Fibroblast of the conjunctiva (primary cell): ENCODE measurements around the gene TNS4.

ENCODE experiments used
- DNase-seq: peaks from one replicate; pipeline ENCODE4 v3.0.0-alpha.2; 2010; ENCODE audit warnings: low read depth

Gene TNS4

DNA sequence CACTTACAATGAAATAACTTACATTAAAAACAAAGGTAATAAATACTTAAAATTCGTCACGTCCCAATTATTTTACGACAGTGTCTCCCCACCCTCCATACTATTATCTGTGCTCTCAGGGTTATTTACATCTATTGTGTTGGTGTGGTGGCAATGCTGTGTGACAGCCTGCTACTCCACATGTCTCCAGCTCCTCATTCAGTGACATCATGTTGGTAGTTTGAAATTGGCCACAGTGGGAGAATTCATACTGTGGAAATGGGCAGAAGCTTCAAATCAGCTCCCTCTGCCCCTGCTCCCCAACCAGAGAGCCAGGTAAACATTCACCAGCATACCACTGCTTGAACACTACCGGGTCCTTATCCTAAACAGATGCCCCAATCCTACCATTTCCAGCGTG lies 6.3 kb downstream of the TNS4 start:
- no peak for DNase-seq

DNA sequence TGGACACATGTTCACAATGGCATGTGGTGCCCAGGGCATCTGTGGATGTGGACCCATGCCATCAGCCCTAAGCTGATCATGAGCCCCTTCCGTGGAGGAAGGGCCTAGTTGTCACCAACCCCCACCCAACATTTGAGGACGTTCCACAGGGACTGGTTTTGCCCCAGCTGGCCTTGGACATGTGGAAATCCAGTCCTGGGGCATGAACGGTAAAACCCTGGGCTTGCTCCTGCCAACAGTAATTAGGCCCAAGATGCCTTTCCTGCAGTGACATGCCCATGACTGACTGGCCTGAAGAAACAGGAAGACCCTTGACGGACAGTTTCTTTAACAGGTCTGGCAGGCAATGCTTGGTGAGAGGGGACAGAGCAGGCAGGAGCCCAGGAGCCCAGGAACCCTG lies 7.7 kb downstream of the TNS4 start:
- DNase-seq: no peak

DNA sequence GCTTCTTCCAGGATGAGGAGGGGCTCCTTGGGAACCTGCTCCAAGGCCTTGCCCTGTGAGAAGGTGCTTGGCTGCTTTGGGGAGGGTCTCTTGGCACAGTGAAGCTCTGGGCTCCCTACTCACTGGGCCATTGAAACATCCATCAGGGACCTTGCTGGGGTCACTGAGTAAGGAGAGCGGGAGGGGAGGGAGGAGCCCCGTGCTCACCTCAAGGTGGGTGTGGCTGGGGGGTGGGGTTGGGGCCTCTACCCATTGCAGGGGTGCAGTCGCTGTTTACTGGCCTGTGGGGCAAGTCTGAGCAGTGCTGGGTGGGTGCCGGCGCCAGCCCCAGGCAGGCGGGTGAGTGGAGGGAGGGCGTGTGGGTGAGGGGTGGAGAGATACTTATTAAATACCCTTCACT lies 9.9 kb downstream of the TNS4 start:
- DNase-seq: no peak

DNA sequence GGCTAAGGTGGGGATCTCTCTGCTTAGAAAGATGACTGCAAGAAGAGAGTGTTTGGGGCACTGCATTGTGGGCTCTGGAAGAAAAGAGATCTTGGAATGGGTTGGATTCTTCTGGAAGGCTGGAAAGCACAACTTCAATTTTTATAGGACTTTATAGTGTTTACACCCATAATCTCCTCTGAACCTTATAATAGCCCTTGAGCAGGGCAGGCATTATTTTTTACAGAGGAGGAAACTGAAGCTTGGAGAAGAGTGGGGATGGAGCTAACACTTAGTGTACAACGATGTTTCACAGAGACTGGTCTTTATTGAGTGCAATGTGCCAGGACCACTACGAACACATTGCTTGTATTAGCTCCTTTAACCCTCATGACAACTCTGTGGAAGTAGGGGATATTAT lies 10.4 kb downstream of the TNS4 start:
- no peak for DNase-seq

DNA sequence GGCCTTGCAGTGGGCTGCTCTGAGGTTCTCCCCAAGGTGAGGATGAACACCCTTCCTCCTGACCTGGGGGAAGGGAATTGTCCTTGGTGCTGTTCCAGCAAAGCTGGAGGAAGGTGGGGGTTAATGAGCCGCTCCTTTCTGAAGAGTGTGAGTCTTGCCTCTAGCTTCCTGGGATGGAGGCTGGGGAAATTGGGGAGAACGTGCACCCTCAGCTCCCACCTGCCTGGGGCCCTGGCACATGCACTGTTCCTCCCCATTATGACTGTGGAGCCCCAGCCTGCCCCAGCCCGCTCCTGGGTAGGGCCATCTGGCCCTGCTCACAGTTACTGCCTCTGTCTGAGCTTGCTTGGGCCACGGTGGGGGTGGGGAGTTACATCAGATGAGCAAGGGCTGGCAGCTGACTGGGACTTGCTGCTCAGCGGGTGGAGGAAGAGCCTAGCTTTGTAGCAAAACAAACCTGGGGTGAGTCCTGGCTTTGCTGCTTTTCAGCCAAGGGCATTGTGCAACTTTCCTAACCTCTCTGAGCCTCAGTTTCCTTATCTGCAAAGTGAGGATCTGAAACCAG lies 11.1 kb downstream of the TNS4 start:
- peak; percentile 70 for DNase-seq

DNA sequence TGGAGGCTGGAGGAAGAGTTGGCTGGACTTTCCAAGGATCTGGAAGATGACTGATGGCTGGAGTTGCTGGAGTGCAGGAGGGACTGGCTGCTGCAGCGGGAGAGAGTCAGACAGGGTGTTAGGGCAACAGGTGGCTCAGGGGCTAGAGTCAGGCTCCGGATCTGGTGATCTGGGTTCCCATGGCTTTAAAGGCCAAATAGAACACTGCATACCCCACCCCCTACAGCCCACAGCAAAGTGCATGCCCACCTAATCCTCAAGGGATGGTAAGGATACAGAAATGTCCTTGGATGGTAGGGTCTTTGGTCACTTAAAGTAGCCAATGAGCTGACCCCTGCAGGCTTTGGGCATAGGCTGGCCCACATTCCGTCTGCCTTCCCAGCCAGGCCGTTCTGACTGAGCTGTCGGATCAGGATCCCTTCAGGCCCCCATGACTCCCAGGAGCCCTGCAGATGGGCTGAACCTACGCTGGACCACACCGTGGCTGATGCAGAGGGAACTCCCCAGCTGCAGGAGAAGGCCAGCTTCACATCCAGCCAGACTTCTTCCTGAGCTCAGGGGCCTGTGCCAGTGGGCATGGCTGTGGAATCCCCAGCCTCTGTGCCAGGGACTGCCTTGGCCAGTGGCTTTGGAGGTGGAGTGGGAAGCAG lies 13.9 kb downstream of the TNS4 start:
- no peak for DNase-seq

DNA sequence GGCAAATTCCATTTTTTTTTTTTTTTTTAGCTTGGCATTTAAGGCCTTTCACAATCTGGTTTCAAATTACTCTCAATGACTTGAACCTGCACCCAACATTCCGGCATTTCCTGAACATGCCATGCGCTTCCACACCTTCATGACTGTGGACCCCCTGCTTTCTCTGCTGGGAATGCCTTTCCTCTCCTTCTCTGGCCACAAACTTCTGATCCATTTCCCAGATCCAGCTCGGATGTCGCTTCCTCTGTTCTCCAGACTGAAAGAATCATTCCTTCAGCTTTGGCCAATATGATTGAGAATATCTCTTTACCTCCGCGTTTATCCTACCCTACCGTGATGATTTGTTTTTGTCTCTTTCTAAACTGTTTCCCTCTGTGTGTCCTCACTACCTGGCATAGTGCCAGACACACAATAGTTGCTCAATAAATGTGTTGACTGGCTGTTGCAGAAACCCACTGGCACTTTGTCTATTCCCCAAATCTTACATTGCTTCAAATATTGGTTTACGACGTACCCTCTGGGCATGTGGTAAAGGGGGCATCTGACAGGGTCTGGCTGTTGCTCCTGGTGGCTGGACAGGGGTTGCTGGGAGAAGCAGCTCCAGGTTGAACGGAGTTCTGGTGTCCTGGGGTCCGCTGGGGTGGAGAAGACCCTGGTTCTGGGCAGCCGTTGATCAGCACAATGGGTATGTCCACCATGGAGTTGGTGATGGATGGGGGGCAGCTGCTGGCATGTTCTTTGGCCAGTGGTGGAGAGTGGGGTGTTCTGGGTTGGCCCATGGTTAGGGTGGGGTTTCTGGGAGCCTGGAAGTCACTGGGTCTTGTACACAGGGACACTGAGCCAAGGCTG lies 14.7 kb downstream of the TNS4 start:
- DNase-seq: peak; percentile 64

DNA sequence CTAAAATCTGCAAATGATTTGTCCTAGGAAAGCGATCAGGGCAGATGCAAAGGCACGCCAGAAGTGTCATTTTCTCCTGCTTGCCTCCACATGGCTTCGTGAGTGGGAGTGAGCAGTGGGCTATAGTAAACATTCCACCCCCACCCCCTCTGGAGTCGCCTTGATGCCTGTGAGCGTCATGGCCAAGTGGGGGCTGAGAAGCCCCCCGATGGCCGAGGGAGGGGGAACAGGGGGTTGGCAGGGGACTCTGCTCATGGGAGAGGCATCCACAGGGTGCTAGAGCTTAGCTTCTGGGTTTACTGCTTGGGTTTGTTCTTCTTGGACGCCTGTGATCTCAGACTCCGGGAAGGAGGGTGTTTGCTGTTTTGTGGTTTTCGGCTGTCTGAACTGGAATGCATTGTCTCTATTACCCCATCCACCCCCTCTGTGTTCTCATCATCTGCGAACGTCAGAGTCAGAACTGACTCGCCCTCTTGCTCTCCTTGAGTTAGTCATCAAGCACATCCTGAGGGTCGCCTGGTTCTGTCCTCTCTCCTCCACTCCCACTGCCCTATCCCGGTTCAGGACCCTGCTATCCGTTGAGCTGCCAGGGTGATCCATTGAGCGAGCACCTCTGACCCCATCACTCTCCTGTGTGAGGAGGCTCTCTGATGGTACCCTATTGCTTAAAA lies 15.4 kb downstream of the TNS4 start:
- DNase-seq: peak; percentile 96

DNA sequence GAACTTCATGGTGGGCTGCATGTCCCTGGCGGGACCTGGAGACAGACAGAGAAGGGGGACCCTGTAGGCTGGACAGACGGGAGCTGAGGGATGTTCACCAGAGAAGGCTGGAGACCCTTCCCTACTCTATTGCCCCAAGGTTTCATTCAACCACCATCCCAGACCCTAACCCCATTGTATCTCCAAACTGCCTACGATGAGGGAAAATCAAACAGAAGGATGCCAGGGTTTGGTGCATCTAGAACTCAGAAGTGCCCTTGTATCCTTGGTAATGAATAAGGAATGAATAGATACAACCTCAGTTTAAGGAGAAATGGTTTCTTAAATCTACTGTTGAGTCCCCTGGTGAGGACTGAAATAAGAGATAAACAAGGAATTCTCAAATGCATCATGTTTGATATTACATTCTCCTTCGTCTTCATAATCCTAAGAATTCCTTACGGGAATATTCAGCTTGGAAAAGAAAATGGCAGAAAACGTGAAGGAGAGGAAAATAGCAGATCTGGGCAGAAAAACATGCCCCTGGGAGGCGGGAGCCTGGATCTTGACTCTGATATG lies 16.4 kb downstream of the TNS4 start:
- DNase-seq: no peak

DNA sequence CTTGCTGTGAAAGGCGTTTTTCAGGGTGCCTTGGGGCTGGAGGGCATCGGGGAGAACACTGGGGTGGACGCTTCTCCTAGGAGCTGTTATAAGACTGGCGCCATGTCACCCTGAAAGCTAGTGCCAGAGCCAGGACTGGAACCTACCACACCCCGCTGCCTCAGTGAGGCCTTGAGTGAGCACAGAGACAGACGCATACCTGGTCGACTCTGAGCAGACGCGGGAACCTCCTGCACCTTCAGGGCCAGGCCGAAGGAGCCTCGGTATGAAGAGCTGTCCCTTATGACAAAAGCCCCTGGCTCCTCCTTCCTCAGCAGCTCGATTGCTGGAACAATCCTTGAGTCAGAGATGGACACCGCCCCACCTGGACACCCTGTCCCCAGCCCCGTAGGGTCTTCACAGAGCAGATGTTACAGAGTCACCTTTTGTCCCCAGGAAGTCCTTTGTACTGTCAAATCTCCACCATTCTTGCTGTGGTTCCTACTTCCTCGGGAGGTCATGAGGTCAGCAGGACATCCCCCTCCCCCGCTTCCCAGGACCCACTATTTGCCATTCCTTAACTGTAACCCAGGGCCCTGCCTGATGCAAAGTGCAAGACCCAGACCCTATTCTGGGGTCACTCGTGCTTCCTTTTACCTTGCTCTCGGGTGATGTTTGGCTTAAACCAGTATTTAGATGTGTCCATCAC lies 17.0 kb downstream of the TNS4 start:
- no peak for DNase-seq

DNA sequence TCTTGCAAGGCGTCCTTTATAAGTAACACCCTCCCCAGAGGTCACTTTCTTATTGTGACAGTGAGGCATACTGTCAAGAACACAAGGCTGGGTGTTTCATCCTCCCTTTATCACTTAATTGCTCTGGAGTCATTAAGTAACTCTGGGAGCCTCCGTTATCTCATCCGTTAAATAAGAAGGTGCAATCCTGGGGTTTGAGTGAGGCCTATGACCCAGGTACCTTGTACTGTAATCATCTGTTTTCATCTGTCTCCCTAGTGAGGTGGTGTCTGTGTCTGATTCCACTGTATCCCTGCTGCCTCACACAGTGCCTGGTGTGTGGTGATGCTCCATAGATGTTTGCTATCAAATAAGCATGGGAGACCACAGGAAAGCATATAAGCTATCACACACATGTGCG lies 17.7 kb downstream of the TNS4 start:
- DNase-seq: no peak

DNA sequence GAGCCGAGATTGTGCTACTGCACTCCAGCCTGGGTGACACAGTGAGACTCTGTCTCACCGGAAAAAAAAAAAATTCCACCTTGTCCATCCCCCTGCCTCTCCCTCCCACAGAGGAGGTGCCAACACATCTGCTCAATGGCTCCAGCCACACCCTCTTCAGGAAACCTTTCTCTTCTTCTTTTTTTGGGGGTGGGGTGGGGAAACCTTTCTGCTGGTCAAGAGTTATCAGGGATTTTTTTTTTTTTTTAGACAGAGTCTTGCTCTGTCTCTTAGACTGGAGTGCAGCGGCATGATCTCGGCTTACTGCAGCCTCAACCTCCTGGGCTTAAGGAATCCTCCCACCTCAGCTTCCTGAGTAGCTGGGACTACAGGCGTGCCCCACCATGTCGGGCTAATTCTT lies 18.7 kb downstream of the TNS4 start:
- no peak for DNase-seq

DNA sequence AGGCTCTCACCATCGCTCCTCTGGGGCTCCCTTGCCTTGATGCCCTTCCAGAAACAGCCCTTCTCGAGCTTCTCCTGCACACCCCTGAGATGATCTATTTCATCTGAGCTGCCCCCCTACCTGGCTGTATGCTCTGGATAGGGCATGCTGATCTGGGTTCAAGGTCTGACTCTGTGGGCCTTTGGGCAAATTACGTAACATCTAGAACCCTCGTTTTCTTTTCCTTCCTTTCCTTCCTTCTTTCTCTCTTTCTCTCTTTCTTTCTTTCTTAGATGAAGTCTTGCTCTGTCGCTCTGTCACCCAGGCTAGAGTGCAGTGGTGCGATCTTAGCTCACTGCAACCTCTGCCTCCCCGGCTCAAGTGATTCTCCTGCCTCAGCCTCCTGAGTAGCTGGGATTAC lies 20.3 kb downstream of the TNS4 start:
- DNase-seq: no peak

DNA sequence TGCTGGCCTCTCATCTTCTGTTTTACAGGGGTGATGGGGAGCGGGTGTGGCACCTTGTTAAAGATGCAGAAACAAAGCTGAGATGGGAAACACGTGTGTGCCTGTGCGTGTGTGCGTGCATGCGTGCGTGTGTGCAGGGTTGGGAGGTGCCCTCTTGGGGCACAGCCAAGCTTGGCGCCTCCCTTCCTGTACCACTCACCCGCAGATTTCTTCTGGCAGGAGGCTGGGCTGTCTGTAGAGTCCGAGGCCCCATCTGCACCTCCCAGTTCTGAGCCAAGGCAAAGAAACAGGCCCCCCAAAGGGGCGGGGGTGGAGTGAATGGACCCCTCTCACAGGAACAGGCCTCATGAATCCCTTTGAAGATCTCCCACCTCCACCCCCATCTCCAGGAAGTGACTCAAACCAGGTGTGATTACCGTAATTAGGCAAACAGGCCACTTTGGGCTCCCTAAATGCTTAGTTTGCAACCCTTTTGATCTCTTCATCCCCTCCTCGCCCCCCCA lies 20.9 kb downstream of the TNS4 start:
- DNase-seq: no peak

DNA sequence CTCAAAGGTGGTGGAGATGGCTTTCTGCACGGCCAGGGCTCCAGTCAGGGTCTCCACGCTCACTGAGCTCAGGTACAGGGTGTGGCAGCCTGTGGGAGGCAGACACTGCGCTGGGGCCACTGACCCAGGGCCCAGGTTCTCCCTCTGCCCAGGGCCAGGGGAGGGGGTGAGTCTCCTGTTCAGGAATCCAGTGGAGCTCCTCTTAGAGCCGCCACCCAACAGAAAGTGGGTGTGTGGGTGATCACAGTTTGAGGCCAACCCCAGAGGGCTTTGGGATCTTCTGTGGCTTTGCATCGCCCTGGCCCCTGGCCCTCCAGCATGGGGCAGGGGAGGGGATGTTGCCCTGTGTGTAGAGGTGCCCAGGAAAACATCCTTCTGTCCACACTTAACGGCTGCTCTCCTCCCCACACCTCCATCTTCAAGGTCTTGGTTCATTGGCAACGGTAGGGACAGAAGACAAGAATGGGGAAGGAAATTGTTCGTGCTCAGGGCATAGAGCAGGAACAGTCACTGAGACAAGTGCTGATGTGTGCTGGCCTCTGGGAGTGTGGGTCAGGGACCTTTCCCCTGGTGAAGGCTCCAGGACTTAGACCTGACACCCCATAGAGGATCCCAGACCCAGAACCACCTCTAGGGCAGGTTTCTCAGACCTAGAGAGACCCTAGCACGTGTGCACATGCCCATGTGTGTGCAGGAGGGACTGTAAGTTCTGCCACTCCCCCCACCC lies 21.5 kb downstream of the TNS4 start:
- no peak for DNase-seq

DNA sequence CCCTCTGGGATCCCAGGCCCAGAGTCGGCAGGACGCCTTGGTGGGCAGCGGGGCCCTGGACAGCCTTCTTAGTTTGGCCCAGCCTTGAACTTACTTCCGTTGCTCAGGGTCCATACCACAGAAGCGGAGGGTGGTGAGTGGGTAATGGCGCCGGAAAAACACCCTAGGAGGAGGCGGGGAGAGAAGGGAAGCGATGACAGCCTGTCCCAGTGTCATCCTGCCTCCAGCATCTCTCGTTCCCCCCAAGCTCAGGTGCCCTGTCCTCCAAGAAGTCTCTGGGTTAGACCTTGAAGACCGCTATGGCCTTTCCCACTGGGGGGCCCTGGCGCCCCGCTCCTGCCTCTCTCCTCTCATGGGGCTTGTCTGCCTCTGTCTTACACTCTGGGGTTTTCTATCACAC lies 22.9 kb downstream of the TNS4 start:
- DNase-seq: no peak

DNA sequence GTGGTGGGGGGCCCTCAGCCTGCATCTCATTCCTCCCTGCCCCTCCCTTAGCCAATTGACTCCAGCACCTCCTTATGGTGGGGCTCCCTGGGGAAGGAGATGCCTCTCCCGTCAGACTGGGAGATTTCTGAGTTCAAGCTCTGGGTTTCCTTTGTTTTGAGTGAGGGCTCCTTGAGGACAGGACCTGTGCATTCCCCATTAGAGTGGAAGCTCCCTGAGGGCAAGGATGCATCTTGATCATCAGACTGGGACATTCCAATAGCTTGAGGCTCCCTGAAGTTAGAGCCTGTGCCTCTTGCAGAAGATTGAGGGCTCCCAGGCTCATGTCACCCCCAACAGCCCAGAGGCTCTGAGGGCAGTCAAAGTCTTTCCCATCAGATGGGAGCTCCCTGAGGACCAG lies 23.6 kb downstream of the TNS4 start:
- no peak for DNase-seq

DNA sequence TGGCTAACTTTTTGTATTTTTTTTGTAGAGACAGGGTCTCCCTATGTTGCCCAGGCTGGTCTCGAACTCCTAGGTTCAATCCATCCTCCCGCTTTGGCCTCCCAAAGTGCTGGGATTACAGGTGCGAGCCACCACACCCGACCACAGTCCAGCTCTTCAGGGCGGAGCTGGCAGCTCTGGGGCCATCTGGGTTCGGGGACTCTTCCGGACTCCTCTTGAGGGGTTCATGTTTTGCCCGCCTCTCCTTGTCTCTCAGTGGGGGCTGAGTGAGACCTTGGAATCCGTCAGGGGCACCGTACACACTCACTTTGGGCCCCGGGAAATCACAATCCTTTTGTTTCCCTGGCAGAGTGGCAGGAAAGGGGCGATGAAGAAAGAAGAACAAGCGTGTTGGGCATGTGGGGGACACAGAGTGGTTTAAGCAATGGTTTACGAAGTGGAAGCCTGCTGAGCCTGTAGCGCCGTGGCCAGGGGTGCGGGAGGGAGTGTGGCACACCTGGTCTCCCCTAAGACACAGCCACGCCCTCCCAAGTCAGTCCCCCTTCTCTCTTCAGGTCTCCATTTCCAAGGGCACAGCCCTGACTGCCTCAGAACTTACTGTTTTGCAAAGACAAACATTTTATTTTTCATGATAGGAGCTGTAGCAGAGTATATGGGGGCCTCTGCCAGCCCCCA lies 26.1 kb downstream of the TNS4 start:
- DNase-seq: no peak

DNA sequence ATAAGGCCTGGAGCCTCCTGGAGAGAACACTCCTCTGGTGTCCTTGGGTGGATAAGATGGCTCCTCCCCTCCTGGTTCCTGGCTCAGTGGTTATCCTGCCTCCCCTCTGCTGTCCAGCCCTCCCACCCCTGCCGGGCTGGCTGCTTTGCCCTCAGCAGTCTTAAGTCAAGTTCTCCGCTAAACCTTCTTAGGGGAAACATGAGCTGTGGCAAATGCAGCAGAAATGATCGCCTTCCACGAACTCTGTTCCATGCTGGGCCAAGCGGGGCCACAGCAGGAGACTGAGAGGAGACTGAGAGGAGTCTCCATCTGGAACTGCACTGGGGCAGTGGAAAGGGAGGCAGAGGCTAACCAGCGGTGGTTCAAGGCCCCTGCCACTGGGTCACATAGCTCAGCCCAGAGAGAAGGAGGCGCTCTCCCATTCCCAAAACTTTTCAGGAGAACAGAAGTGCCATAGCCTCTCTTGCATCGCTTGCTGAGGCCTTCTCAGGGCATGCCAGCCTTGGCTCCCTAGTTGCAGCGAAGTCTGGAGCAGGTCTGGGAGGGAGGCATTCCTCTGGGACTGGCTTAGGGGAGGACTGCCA lies 26.9 kb downstream of the TNS4 start:
- no peak for DNase-seq
